GM19239 (cell line): ENCODE results near the gene RASA2.
"Not testable (repeated sequence)": the region's sequence is repeated elsewhere in the genome, so short reads cannot be mapped to it uniquely, and the experiment has no call there.

Source experiments
- DNase-seq: peaks from one replicate; pipeline ENCODE4 v3.0.0; 2011; ENCODE audit warnings: low spot score; ENCODE audit not compliant: insufficient read length
- FAIRE-seq: peaks from 2 replicates; lab custom pipeline; 2011; peaks lifted over from hg19 to GRCh38; lab: Jason Lieb, UNC

The RASA2 gene

GRCh38 chr3:141529256-141529655, 42.4 kb downstream of the RASA2 start:
- no peak for DNase-seq
- no peak for FAIRE-seq

- FAIRE-seq, result peak; percentile 74
- DNase-seq, result no peak
Measured at GRCh38 chr3:141529717-141530414, 43.0 kb downstream of the RASA2 start.

- no peak for DNase-seq
- FAIRE-seq, result no peak
Measured at GRCh38 chr3:141530415-141530768, 43.6 kb downstream of the RASA2 start.

- DNase-seq (no peak), FAIRE-seq (no peak)
Measured at GRCh38 chr3:141532609-141533008, 45.8 kb downstream of the RASA2 start.

GRCh38 chr3:141536017-141536416, 49.2 kb downstream of the RASA2 start:
- not testable (repeated sequence) for DNase-seq, FAIRE-seq

GRCh38 chr3:141537856-141538255, 51.0 kb downstream of the RASA2 start:
- FAIRE-seq (no peak), DNase-seq (no peak)

- no peak for DNase-seq
- FAIRE-seq, result no peak
Measured at GRCh38 chr3:141538568-141539240, 51.9 kb downstream of the RASA2 start.

GRCh38 chr3:141539431-141540187, 52.8 kb downstream of the RASA2 start:
- no peak for DNase-seq
- FAIRE-seq, result peak; percentile 51

GRCh38 chr3:141540531-141540930, 53.7 kb downstream of the RASA2 start:
- no peak for DNase-seq
- FAIRE-seq, result no peak

- DNase-seq (no peak), FAIRE-seq (no peak)
Measured at GRCh38 chr3:141542202-141542969, 55.6 kb downstream of the RASA2 start.

GRCh38 chr3:141542989-141543388, 56.2 kb downstream of the RASA2 start:
- DNase-seq (no peak), FAIRE-seq (no peak)

GRCh38 chr3:141544697-141545096, 57.9 kb downstream of the RASA2 start:
- DNase-seq (no peak), FAIRE-seq (no peak)

- no peak for DNase-seq
- FAIRE-seq, result no peak
Measured at GRCh38 chr3:141546081-141546480, 59.3 kb downstream of the RASA2 start.

GRCh38 chr3:141546586-141546985, 59.8 kb downstream of the RASA2 start:
- DNase-seq (no peak), FAIRE-seq (no peak)

GRCh38 chr3:141547791-141548190, 61.0 kb downstream of the RASA2 start:
- DNase-seq (no peak), FAIRE-seq (no peak)

- DNase-seq (no peak), FAIRE-seq (no peak)
Measured at GRCh38 chr3:141550926-141551665, 64.3 kb downstream of the RASA2 start.

GRCh38 chr3:141552440-141552991, 65.7 kb downstream of the RASA2 start:
- FAIRE-seq (no peak), DNase-seq (no peak)

GRCh38 chr3:141553055-141553454, 66.2 kb downstream of the RASA2 start:
- FAIRE-seq, result no peak
- no peak for DNase-seq

GRCh38 chr3:141556034-141556433, 69.2 kb downstream of the RASA2 start:
- FAIRE-seq (no peak), DNase-seq (no peak)
